Gastrocnemius medialis (tissue), 4 donors: Measurements from ENCODE around the gene PDK1.

Source experiments
- CTCF ChIP-seq, 5 experiments: fragments of 450-650 bp in 3 of 5; fragments of 200-600 bp in 2 of 5; sonication (generic) in 2 of 5; IDR thresholded peaks in 4 of 5; conservative IDR thresholded peaks in 1 of 5; 1 replicate in 4 of 5; 2 replicates in 1 of 5; pipeline ENCODE4 v1.5.1; 2016 to 2019; ENCODE audit warnings: antibody characterized with exemption in 5 of 5, mild to moderate bottlenecking in 3 of 5, moderate library complexity in 3 of 5
- POLR2A ChIP-seq, 2 donors: fragments of 450-650 bp; IDR thresholded peaks; one replicate each; pipeline ENCODE4 v1.6.1; 2017; ENCODE audit warnings: antibody characterized with exemption in 2 of 2, mild to moderate bottlenecking in 2 of 2, moderate library complexity in 2 of 2

DNA sequence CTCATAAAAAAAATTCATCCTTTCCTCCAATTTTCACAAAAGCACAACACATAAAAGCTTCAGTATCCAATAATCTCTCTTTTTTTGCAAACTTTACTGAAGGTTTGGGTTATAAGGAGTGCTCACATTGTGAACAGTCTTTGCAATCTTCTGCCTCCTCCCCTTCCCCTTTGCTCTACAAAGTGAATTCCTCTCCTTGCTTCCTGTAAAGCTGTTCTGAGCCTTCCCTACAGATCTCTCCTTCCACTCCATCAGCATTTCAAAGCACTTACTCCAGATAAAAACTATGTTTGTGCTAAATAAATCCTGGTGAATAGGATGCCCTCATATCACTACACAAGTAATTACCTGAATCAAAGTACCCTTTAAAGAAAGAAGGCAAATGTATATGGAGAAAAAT is 4.6 kb upstream of the PDK1 start:
- TF ChIP-seq POLR2A (IDR thresholded peaks at IDR 0.05) (no peak), CTCF (IDR thresholded peaks at IDR 0.05 in 4 of 5, conservative IDR thresholded peaks at IDR 0.05 in 1 of 5) (no peak)
